HepG2 (cell line): ENCODE results near the gene TP53I3. TPM values are rescaled to one million over a fixed set of nuclear protein-coding genes. Genes with fewer than 3 reads are reported as not detected.
A peak's percentile ranks its signal among the peaks of the same experiment; 100 is the strongest.

Experiments
- ARID2 ChIP-seq: sonication (generic); formaldehyde crosslinking; IDR thresholded peaks from 2 replicates; pipeline ENCODE4 v1.8.1; 2022; ENCODE audit warnings: mild to moderate bottlenecking, missing genetic modification reagents, borderline replicate concordance
- ARNT ChIP-seq: fragments of 450-650 bp; IDR thresholded peaks from 2 replicates; pipeline ENCODE4 v1.6.1; 2017
- BHLHE40 ChIP-seq: IDR thresholded peaks from 2 replicates; pipeline ENCODE4 v1.6.1; 2011; ENCODE audit warnings: low read length, improper control_type of control experiment
- HIVEP1 ChIP-seq: sonication (generic); formaldehyde crosslinking; IDR thresholded peaks from 2 replicates; pipeline ENCODE4 v1.4.0; 2020; ENCODE audit warnings: mild to moderate bottlenecking, missing genetic modification reagents
- JUN ChIP-seq: sonication (generic); formaldehyde crosslinking; IDR thresholded peaks from 2 replicates; pipeline ENCODE4 v1.4.0; 2020; ENCODE audit warnings: mild to moderate bottlenecking, missing genetic modification reagents
- MTERF4 ChIP-seq: sonication (generic); formaldehyde crosslinking; IDR thresholded peaks from 2 replicates; pipeline ENCODE4 v1.8.0; 2023; ENCODE audit warnings: mild to moderate bottlenecking, missing genetic modification reagents
- NCOA1 ChIP-seq: sonication (generic); formaldehyde crosslinking; IDR thresholded peaks from 2 replicates; pipeline ENCODE4 v1.9.0; 2021; ENCODE audit warnings: missing genetic modification reagents
- NFIB ChIP-seq: sonication (generic); formaldehyde crosslinking; IDR thresholded peaks from 2 replicates; pipeline ENCODE4 v1.9.0; 2021; ENCODE audit warnings: missing genetic modification reagents, mild to moderate bottlenecking, borderline replicate concordance
- NR2C2 ChIP-seq: sonication (generic); formaldehyde crosslinking; IDR thresholded peaks from 2 replicates; pipeline ENCODE4 v1.4.0; 2020; ENCODE audit warnings: missing genetic modification reagents, mild to moderate bottlenecking, moderate library complexity, borderline replicate concordance
- ONECUT2 ChIP-seq: sonication (generic); formaldehyde crosslinking; IDR thresholded peaks from 2 replicates; pipeline ENCODE4 v1.4.0; 2020; ENCODE audit warnings: missing genetic modification reagents
- PHF8 ChIP-seq: sonication (generic); formaldehyde crosslinking; IDR thresholded peaks from 2 replicates; pipeline ENCODE4 v1.5.0; 2020; ENCODE audit warnings: missing genetic modification reagents
- RCOR2 ChIP-seq: IDR thresholded peaks from 2 replicates; pipeline ENCODE4 v1.6.1; 2016; ENCODE audit warnings: missing biosample characterization, missing genetic modification reagents
- TCF12 ChIP-seq, 2 experiments: fragments of 450-650 bp in 1 of 2; sonication (generic) in 1 of 2; formaldehyde crosslinking in 1 of 2; IDR thresholded peaks; 2 replicates each; pipeline versions ENCODE4 v1.6.1 to v1.8.0; 2017 to 2022; ENCODE audit warnings: antibody characterized with exemption in 1 of 2, mild to moderate bottlenecking in 1 of 2, missing genetic modification reagents in 1 of 2, moderate library complexity in 1 of 2
- ZFP1 ChIP-seq: IDR thresholded peaks from 2 replicates; pipeline ENCODE4 v1.6.1; 2016
- ZNF501 ChIP-seq: sonication (generic); formaldehyde crosslinking; IDR thresholded peaks from 2 replicates; pipeline ENCODE4 v1.5.1; 2020; ENCODE audit warnings: mild to moderate bottlenecking, moderate library complexity, missing genetic modification reagents
- ZNF639 ChIP-seq: conservative IDR thresholded peaks from 2 replicates; pipeline ENCODE4 v1.6.1; 2018; ENCODE audit warnings: missing genetic modification reagents
- ZNF761 ChIP-seq: sonication (generic); formaldehyde crosslinking; conservative IDR thresholded peaks from 2 replicates; pipeline ENCODE4 v1.4.0; 2020; ENCODE audit warnings: mild to moderate bottlenecking, missing genetic modification reagents
- ZSCAN31 ChIP-seq: sonication (generic); formaldehyde crosslinking; IDR thresholded peaks from 2 replicates; pipeline ENCODE4 v1.5.0; 2020; ENCODE audit warnings: low read depth, mild to moderate bottlenecking, missing genetic modification reagents
- polyA plus RNA-seq, 8 experiments: library from polyadenylated mRNA; depleted of rRNA in 3 of 8; stranded (reverse) in 7 of 8; unstranded in 1 of 8; fragments of >200 nt; fragmentation: Illumina TruSeq in 4 of 8; extraction: Trizol in 4 of 8; gene quantifications; 2 replicates each; pipeline versions ENCODE4 v1.2.1 to v1.2.3, GENCODE V29; 2011 to 2016; ENCODE audit warnings: low read depth in 4 of 8, missing spikeins in 1 of 8, mixed read lengths in 1 of 8; ENCODE audit not compliant: insufficient read depth in 1 of 8
- total RNA-seq, 5 experiments: library from RNA; depleted of rRNA; stranded (reverse); fragments of >200 nt; fragmentation: Illumina TruSeq; extraction: Trizol; gene quantifications; 2 replicates each; pipeline ENCODE4 v1.2.3, GENCODE V29; 2016; ENCODE audit warnings: low read depth in 1 of 5
- TF ChIP-seq, protein P1 (sequence below): IDR thresholded peaks from 2 replicates; pipeline ENCODE4 v1.6.1; 2018; ENCODE audit warnings: missing genetic modification reagents
- TF ChIP-seq, protein P2 (sequence below): sonication (generic); formaldehyde crosslinking; IDR thresholded peaks from 2 replicates; pipeline ENCODE4 v1.9.0; 2021; ENCODE audit warnings: missing genetic modification reagents, borderline replicate concordance
- TF ChIP-seq, protein P3 (sequence below): sonication (generic); formaldehyde crosslinking; IDR thresholded peaks from 2 replicates; pipeline ENCODE4 v1.4.0; 2020; ENCODE audit warnings: missing genetic modification reagents

Gene TP53I3
- total and polyA plus RNA-seq, 2 of the 13 experiments (the other 11 are each of a cell fraction or from before 2014, with no cell fraction given) = 25.0 to 44.1 TPM

- TF ChIP-seq ZNF501 = peak; percentile 74; the same call in 1 of the 2 replicates
- no peak for TF ChIP-seq NCOA1 (CRISPR knock-in tag)
- TF ChIP-seq ZFP1 (CRISPR knock-in tag) = no peak
- TF ChIP-seq ZNF639 (CRISPR knock-in tag) = no peak; the same call in 1 of the 2 replicates
- no peak for TF ChIP-seq NFIB (CRISPR knock-in tag)
- TF ChIP-seq JUN (CRISPR knock-in tag) = peak; percentile 65; the same call in 1 of the 2 replicates
- TF ChIP-seq, protein P1, sequence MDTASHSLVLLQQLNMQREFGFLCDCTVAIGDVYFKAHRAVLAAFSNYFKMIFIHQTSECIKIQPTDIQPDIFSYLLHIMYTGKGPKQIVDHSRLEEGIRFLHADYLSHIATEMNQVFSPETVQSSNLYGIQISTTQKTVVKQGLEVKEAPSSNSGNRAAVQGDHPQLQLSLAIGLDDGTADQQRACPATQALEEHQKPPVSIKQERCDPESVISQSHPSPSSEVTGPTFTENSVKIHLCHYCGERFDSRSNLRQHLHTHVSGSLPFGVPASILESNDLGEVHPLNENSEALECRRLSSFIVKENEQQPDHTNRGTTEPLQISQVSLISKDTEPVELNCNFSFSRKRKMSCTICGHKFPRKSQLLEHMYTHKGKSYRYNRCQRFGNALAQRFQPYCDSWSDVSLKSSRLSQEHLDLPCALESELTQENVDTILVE (CRISPR knock-in tag) = no peak
- TF ChIP-seq ZSCAN31 (CRISPR knock-in tag) = peak; percentile 86; the same call in 1 of the 2 replicates
- no peak for TF ChIP-seq ONECUT2 (CRISPR knock-in tag)
- TF ChIP-seq TCF12 (IDR thresholded peaks at IDR 0.05) = no peak
- TF ChIP-seq TCF12 (CRISPR knock-in tag; IDR thresholded peaks at IDR 0.05) = peak; percentile 82; the same call in 1 of the 2 replicates
- TF ChIP-seq, protein P2, sequence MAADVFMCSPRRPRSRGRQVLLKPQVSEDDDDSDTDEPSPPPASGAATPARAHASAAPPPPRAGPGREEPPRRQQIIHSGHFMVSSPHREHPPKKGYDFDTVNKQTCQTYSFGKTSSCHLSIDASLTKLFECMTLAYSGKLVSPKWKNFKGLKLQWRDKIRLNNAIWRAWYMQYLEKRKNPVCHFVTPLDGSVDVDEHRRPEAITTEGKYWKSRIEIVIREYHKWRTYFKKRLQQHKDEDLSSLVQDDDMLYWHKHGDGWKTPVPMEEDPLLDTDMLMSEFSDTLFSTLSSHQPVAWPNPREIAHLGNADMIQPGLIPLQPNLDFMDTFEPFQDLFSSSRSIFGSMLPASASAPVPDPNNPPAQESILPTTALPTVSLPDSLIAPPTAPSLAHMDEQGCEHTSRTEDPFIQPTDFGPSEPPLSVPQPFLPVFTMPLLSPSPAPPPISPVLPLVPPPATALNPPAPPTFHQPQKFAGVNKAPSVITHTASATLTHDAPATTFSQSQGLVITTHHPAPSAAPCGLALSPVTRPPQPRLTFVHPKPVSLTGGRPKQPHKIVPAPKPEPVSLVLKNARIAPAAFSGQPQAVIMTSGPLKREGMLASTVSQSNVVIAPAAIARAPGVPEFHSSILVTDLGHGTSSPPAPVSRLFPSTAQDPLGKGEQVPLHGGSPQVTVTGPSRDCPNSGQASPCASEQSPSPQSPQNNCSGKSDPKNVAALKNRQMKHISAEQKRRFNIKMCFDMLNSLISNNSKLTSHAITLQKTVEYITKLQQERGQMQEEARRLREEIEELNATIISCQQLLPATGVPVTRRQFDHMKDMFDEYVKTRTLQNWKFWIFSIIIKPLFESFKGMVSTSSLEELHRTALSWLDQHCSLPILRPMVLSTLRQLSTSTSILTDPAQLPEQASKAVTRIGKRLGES (CRISPR knock-in tag) = no peak
- TF ChIP-seq, protein P3, sequence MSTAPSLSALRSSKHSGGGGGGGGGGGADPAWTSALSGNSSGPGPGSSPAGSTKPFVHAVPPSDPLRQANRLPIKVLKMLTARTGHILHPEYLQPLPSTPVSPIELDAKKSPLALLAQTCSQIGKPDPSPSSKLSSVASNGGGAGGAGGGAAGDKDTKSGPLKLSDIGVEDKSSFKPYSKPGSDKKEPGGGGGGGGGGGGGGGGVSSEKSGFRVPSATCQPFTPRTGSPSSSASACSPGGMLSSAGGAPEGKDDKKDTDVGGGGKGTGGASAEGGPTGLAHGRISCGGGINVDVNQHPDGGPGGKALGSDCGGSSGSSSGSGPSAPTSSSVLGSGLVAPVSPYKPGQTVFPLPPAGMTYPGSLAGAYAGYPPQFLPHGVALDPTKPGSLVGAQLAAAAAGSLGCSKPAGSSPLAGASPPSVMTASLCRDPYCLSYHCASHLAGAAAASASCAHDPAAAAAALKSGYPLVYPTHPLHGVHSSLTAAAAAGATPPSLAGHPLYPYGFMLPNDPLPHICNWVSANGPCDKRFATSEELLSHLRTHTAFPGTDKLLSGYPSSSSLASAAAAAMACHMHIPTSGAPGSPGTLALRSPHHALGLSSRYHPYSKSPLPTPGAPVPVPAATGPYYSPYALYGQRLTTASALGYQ (CRISPR knock-in tag) = no peak; the same call in 1 of the 2 replicates
- TF ChIP-seq MTERF4 = no peak
- TF ChIP-seq NR2C2 (CRISPR knock-in tag) = peak; percentile 65; the same call in 1 of the 2 replicates
- TF ChIP-seq BHLHE40 = no peak
- no peak for TF ChIP-seq ARNT
- TF ChIP-seq HIVEP1 (CRISPR knock-in tag) = peak; percentile 75; the same call in 1 of the 2 replicates
- peak; percentile 92 for TF ChIP-seq ZNF761 (CRISPR knock-in tag)
- TF ChIP-seq RCOR2 (CRISPR knock-in tag) = no peak
- TF ChIP-seq ARID2 (CRISPR knock-in tag) = no peak
- peak; percentile 88 for TF ChIP-seq PHF8 (CRISPR knock-in tag)
Observed at GRCh38 chr2:24123195-24123921, 38.7 kb upstream of the TP53I3 start, which contains the start of the genes FAM228B and PFN4 (continued).
